DOHH2 (cell line): ENCODE measurements around the gene ITPKB.

Source experiments
- EZH2phosphoT487 ChIP-seq: fragments of 200-600 bp; sonication (generic); IDR thresholded peaks from 2 replicates; pipeline ENCODE4 v1.6.1; 2017; ENCODE audit warnings: borderline replicate concordance, mild to moderate bottlenecking, antibody characterized with exemption, low read length, moderate library complexity, mixed read lengths
- TF ChIP-seq, protein P1 (sequence below): fragments of 200-600 bp; sonication (generic); IDR thresholded peaks from one replicate; pipeline ENCODE4 v1.5.1; 2014; ENCODE audit warnings: antibody characterized with exemption, mild to moderate bottlenecking, low read depth, low read length; ENCODE audit not compliant: poor library complexity, severe bottlenecking

DNA sequence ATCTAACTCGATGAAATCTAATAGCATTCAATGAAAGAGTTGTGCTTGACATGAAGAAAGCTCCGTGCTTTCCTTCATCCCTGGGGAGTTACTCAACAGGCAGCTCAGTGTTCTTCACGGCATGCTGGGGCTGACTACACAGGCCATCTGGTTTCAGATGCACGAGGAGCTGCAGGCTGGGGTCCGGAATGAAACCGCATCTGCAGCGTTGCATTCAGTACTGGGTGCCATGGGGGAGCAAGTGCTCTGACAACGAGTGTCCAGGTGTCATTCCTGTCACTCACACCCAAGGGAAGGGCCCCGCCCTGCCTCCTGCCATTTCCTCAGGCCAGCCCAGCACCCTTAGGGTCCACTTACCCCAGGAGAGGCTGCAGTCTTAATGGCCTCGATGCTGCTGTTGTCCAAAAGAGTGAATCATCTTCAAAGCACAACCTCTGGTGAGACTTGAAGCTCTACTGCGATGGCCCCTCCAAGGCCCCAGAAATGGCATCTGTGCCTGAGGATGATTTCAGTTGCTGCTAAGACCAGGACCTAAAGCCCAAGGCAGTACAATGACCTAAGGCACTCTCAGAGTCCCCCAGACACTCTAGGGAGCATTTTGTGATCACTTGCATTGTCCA is 129.1 kb downstream of the ITPKB start:
- TF ChIP-seq, protein P1, sequence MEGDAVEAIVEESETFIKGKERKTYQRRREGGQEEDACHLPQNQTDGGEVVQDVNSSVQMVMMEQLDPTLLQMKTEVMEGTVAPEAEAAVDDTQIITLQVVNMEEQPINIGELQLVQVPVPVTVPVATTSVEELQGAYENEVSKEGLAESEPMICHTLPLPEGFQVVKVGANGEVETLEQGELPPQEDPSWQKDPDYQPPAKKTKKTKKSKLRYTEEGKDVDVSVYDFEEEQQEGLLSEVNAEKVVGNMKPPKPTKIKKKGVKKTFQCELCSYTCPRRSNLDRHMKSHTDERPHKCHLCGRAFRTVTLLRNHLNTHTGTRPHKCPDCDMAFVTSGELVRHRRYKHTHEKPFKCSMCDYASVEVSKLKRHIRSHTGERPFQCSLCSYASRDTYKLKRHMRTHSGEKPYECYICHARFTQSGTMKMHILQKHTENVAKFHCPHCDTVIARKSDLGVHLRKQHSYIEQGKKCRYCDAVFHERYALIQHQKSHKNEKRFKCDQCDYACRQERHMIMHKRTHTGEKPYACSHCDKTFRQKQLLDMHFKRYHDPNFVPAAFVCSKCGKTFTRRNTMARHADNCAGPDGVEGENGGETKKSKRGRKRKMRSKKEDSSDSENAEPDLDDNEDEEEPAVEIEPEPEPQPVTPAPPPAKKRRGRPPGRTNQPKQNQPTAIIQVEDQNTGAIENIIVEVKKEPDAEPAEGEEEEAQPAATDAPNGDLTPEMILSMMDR: no peak
- TF ChIP-seq EZH2phosphoT487: no peak
